ENCODE measurements around the gene CALM1. TPM values are rescaled to one million over a fixed set of nuclear protein-coding genes. Genes with fewer than 3 reads are reported as not detected.

Gene CALM1
- polyA plus RNA-seq, 1 donor from 2014 or later = 373 TPM

DNA sequence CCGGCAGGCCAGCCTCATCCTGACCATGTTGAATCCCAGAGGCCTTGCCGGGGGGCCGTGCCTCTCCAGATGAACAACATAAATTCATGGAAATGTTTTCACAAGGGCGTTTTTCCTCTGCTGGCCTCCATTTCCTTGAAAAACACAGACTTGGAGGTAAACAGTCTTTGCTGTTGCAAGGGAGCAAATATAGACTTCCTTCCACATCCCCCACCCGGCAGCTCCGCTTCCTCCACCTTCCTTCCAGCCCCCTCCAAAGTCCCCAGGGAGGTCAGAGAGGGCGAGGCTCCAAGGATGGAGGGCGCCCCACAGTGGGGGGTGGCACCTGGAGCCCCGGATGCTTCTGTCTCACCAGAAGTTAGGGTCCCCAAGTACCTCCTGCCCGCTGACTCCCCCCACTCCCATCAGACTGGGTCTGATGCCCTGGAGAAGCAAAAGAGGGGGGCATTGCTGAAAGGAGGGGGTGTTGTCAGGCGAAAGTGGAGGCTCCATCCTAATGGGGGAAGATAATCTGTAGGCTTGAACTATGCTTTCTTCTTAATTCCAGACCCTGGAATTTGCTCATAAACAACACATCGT is 31.1 kb downstream of the CALM1 start:
- H3K79me2 ChIP-seq (replicated peaks; ENCODE audit: insufficient read depth, low read length) = no peaks in the 10 kb centered on the region
- no peaks in the 10 kb centered on the region for H3K36me3 ChIP-seq (ENCODE audit: insufficient read depth, low read length)
- H3K9me3 ChIP-seq (ENCODE audit: low read length) = no peaks in the 10 kb centered on the region
- no peaks in the 10 kb centered on the region for H3F3A ChIP-seq (ENCODE audit: insufficient read depth, low read length, poor library complexity, severe bottlenecking)
- no peak overlapping the region for H3K4me3 ChIP-seq (ENCODE audit: low read length)
- H3K27ac ChIP-seq (ENCODE audit: low read length) = no peak overlapping the region
- H4K20me1 ChIP-seq (ENCODE audit: insufficient read depth) = no peaks in the 10 kb centered on the region
- no peaks in the 10 kb centered on the region for H3K9me2 ChIP-seq (ENCODE audit: insufficient read depth, low read length)
- H3K9ac ChIP-seq (ENCODE audit: low read length) = no peak overlapping the region
- no peak overlapping the region for H3K4me2 ChIP-seq (ENCODE audit: low read length)
- H2AFZ ChIP-seq (ENCODE audit: low read depth, low read length) = no peak overlapping the region
- H3K27me3 ChIP-seq (ENCODE audit: insufficient read depth, low read depth, low read length) = no peaks in the 10 kb centered on the region
- TF ChIP-seq EZH2 (IDR thresholded peaks at IDR 0.05; ENCODE audit: borderline replicate concordance, insufficient read depth, low read length, poor library complexity, severe bottlenecking) = no peak
- no peak for TF ChIP-seq MXI1 (conservative IDR thresholded peaks at IDR 0.05; ENCODE audit: poor library complexity, severe bottlenecking)

DNA sequence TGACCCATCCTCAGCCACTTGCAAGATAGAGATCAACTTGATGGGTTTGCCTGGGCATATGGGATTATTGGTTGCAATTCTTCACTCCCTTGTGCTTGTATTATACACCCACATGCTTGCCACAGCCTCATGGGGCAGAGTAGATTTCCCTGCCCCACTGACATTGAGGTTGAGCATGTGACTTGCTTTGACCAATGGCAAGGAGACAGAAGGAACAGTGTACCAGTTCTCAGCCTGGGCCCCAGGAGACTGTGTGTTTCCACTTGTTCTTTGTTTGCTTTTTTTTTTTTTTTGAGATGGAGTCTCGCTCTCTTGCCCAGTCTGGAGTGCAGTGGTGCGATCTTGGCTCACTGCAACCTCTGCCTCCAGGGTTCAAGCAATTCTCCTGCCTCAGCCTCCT is 31.8 kb downstream of the CALM1 start:
- Histone ChIP-seq H3K79me2 (replicated peaks; ENCODE audit: insufficient read depth, low read length) (no peaks in the 10 kb centered on the region), H3K4me2 (ENCODE audit: low read length) (no peak overlapping the region), H3F3A (ENCODE audit: insufficient read depth, low read length, poor library complexity, severe bottlenecking) (no peaks in the 10 kb centered on the region), H4K20me1 (ENCODE audit: insufficient read depth) (no peaks in the 10 kb centered on the region), H3K9me3 (ENCODE audit: low read length) (no peaks in the 10 kb centered on the region), H3K9me2 (ENCODE audit: insufficient read depth, low read length) (no peaks in the 10 kb centered on the region), H3K36me3 (ENCODE audit: insufficient read depth, low read length) (no peaks in the 10 kb centered on the region), H3K4me3 (ENCODE audit: low read length) (no peak overlapping the region), H3K27me3 (ENCODE audit: insufficient read depth, low read depth, low read length) (no peaks in the 10 kb centered on the region), H3K9ac (ENCODE audit: low read length) (no peak overlapping the region), H2AFZ (ENCODE audit: low read depth, low read length) (no peak overlapping the region), H3K27ac (ENCODE audit: low read length) (no peak overlapping the region)
- no peak for TF ChIP-seq SMC3 (conservative IDR thresholded peaks at IDR 0.05; ENCODE audit: poor library complexity)
- no peak for TF ChIP-seq RAD21 (conservative IDR thresholded peaks at IDR 0.05)
- no peak for TF ChIP-seq EZH2 (IDR thresholded peaks at IDR 0.05; ENCODE audit: borderline replicate concordance, insufficient read depth, low read length, poor library complexity, severe bottlenecking)

DNA sequence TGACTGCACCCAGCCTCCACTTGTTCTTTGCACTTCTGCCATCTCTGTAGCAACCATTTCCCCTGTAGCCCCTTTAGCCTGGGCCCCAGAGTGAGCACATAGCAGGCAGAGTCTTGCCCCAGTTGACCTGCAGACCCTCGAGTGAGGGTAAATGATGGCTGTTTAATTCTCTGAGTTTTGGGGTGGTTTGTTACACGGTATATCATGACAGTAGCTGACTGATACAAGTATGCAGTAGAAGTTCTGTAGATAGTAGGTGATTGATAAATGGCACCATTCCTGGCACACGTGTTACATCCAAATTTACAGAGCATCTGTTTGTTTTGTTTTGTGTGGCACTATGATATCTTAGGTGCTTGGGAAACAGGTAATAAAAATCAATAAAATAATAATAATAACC is 32.4 kb downstream of the CALM1 start:
- no peak for TF ChIP-seq SMC3 (conservative IDR thresholded peaks at IDR 0.05; ENCODE audit: poor library complexity)
- no peak for TF ChIP-seq EZH2 (IDR thresholded peaks at IDR 0.05; ENCODE audit: borderline replicate concordance, insufficient read depth, low read length, poor library complexity, severe bottlenecking)
- TF ChIP-seq TAF1 (IDR thresholded peaks at IDR 0.05; ENCODE audit: low read depth) = no peak
- no peak for TF ChIP-seq MXI1 (conservative IDR thresholded peaks at IDR 0.05; ENCODE audit: poor library complexity, severe bottlenecking)
- TF ChIP-seq, protein P1, sequence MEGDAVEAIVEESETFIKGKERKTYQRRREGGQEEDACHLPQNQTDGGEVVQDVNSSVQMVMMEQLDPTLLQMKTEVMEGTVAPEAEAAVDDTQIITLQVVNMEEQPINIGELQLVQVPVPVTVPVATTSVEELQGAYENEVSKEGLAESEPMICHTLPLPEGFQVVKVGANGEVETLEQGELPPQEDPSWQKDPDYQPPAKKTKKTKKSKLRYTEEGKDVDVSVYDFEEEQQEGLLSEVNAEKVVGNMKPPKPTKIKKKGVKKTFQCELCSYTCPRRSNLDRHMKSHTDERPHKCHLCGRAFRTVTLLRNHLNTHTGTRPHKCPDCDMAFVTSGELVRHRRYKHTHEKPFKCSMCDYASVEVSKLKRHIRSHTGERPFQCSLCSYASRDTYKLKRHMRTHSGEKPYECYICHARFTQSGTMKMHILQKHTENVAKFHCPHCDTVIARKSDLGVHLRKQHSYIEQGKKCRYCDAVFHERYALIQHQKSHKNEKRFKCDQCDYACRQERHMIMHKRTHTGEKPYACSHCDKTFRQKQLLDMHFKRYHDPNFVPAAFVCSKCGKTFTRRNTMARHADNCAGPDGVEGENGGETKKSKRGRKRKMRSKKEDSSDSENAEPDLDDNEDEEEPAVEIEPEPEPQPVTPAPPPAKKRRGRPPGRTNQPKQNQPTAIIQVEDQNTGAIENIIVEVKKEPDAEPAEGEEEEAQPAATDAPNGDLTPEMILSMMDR (IDR thresholded peaks at IDR 0.05; ENCODE audit: poor library complexity, severe bottlenecking) = no peak
- TF ChIP-seq, protein P2, sequence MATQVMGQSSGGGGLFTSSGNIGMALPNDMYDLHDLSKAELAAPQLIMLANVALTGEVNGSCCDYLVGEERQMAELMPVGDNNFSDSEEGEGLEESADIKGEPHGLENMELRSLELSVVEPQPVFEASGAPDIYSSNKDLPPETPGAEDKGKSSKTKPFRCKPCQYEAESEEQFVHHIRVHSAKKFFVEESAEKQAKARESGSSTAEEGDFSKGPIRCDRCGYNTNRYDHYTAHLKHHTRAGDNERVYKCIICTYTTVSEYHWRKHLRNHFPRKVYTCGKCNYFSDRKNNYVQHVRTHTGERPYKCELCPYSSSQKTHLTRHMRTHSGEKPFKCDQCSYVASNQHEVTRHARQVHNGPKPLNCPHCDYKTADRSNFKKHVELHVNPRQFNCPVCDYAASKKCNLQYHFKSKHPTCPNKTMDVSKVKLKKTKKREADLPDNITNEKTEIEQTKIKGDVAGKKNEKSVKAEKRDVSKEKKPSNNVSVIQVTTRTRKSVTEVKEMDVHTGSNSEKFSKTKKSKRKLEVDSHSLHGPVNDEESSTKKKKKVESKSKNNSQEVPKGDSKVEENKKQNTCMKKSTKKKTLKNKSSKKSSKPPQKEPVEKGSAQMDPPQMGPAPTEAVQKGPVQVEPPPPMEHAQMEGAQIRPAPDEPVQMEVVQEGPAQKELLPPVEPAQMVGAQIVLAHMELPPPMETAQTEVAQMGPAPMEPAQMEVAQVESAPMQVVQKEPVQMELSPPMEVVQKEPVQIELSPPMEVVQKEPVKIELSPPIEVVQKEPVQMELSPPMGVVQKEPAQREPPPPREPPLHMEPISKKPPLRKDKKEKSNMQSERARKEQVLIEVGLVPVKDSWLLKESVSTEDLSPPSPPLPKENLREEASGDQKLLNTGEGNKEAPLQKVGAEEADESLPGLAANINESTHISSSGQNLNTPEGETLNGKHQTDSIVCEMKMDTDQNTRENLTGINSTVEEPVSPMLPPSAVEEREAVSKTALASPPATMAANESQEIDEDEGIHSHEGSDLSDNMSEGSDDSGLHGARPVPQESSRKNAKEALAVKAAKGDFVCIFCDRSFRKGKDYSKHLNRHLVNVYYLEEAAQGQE (IDR thresholded peaks at IDR 0.05; ENCODE audit: borderline replicate concordance) = no peak
- TF ChIP-seq POLR2AphosphoS5 (IDR thresholded peaks at IDR 0.05) = no peak
- TF ChIP-seq RAD21 (conservative IDR thresholded peaks at IDR 0.05) = no peak
- TF ChIP-seq EP300 (conservative IDR thresholded peaks at IDR 0.05; ENCODE audit: poor library complexity, severe bottlenecking) = no peak
- H3K9me2 ChIP-seq (ENCODE audit: insufficient read depth, low read length) = no peaks in the 10 kb centered on the region
- H3K4me3 ChIP-seq (ENCODE audit: low read length) = no peak overlapping the region
- no peak overlapping the region for H3K9ac ChIP-seq (ENCODE audit: low read length)
- H4K20me1 ChIP-seq (ENCODE audit: insufficient read depth) = no peaks in the 10 kb centered on the region
- H3K9me3 ChIP-seq (ENCODE audit: low read length) = no peaks in the 10 kb centered on the region
- no peak overlapping the region for H2AFZ ChIP-seq (ENCODE audit: low read depth, low read length)
- no peaks in the 10 kb centered on the region for H3K79me2 ChIP-seq (replicated peaks; ENCODE audit: insufficient read depth, low read length)
- H3K27me3 ChIP-seq (ENCODE audit: insufficient read depth, low read depth, low read length) = no peaks in the 10 kb centered on the region
- no peaks in the 10 kb centered on the region for H3F3A ChIP-seq (ENCODE audit: insufficient read depth, low read length, poor library complexity, severe bottlenecking)
- H3K27ac ChIP-seq (ENCODE audit: low read length) = no peak overlapping the region
- no peaks in the 10 kb centered on the region for H3K36me3 ChIP-seq (ENCODE audit: insufficient read depth, low read length)
- H3K4me2 ChIP-seq (ENCODE audit: low read length) = no peak overlapping the region

All from neural cell (in vitro differentiated cells).